ENCODE results near the gene MDH2.
"Not testable (repeated sequence)": the region's sequence is repeated elsewhere in the genome, so short reads cannot be mapped to it uniquely, and the experiment has no call there.

Gene MDH2

DNA sequence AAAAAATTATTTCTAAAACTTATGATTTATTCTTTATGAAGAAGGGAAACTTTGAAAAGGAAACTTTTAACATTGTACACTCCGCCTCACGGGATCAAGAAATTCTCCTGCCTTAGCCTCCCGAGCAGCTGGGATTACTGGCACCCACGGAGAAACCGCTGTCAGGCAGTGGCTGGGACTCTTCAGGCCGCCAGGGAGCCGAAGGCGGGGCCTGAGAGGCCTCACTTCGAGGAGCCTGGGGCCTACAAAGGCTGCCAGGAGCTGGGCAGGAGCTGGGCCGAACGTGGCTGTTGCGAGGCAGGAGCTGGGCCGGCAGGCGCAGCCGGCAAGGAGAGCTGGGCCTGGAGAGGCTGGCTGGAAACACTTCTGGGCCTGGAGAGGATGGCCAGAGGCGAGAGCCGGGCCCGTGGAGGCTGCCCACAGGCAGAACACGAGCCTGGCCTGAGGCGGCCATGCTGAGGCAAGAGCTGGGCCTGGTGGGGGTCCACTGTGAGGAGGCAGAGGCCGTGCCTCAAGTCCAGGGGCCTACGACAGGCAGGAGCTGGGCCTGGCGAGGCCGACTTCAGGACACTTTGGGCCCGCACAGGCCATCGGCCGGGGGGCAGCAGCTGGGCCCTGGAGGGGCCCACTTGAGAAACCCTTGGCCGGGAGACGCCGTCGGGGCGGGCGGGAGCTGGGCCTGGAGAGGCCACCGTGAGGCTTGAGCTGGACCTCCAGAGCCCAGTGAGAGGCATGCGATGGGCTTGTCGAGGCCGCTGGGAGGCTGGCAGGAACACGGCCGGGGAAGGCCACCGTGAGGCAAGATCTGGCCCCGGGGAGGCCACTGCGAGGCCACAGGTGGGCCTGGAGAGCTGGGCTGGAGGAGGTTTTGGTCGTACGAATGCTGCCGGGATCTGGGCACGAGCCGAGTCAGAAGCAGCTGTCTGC is 23.7 kb downstream of the MDH2 start:
- DNase-seq (ENCODE audit: low spot score), result no peak

- no peak for DNase-seq (ENCODE audit: low spot score)
Measured at GRCh38 chr7:76072243-76073148, 24.6 kb downstream of the MDH2 start.

- no peak for DNase-seq (ENCODE audit: low spot score)
Measured at GRCh38 chr7:76073335-76073990, 25.6 kb downstream of the MDH2 start.

GRCh38 chr7:76074306-76074971 is 26.5 kb downstream of the MDH2 start:
- no peak for DNase-seq (ENCODE audit: low spot score)

- no peak for DNase-seq (ENCODE audit: low spot score)
Measured at GRCh38 chr7:76074972-76075370, 27.1 kb downstream of the MDH2 start.

- no peak for DNase-seq (ENCODE audit: low spot score)
Measured at GRCh38 chr7:76076995-76077394, 29.1 kb downstream of the MDH2 start.

DNA sequence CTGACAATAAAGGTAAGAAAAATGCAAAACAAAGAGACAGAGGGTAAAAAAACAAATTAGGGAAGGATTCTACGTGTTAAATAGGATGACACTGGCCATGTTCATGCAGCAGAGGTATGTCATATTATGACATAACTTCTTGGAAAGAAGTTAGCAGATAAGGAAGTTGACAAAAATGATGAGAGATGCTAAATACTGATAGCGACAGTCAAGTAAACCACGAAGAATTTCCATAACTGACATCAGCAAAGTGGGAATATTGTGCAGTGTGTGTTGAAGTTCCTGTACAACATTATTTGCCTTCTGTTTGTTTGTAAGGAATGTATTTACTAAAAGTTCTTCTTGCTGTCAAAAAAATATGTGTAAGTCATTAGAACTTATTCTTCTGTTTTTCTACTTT is 29.5 kb downstream of the MDH2 start:
- DNase-seq (ENCODE audit: low spot score), result no peak

- DNase-seq (ENCODE audit: low spot score), result no peak
Measured at GRCh38 chr7:76080204-76080603, 32.3 kb downstream of the MDH2 start.

DNA sequence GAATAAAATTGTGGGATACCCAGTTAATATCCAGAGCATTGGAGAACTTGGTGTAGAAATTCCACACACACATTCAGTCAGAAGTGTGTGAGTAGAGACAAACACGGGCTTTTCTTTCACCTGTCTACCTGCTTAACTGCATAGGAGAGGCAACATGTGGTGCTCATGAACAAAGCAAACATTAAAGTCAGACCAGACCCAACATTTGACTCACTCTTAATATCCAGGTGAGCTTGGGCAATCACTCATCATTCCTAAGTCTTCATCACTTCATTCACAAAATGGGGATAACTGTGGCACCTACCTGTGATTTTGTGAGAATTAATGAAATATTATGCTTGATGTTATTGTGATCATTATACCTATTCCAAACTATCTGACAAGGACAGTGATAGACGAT is 36.2 kb downstream of the MDH2 start:
- DNase-seq (ENCODE audit: low spot score), result not testable (repeated sequence)

GRCh38 chr7:76086070-76086469 is 38.2 kb downstream of the MDH2 start:
- no peak for DNase-seq (ENCODE audit: low spot score)

- DNase-seq (ENCODE audit: low spot score), result not testable (repeated sequence)
Measured at GRCh38 chr7:76087362-76087791, 39.5 kb downstream of the MDH2 start.

GRCh38 chr7:76089865-76090475 is 42.1 kb downstream of the MDH2 start:
- DNase-seq (ENCODE audit: low spot score), result no peak

- DNase-seq (ENCODE audit: low spot score), result no peak
Measured at GRCh38 chr7:76091506-76091905, 43.6 kb downstream of the MDH2 start.

- DNase-seq (ENCODE audit: low spot score), result not testable (repeated sequence)
Measured at GRCh38 chr7:76093531-76093930, 45.6 kb downstream of the MDH2 start.

DNA sequence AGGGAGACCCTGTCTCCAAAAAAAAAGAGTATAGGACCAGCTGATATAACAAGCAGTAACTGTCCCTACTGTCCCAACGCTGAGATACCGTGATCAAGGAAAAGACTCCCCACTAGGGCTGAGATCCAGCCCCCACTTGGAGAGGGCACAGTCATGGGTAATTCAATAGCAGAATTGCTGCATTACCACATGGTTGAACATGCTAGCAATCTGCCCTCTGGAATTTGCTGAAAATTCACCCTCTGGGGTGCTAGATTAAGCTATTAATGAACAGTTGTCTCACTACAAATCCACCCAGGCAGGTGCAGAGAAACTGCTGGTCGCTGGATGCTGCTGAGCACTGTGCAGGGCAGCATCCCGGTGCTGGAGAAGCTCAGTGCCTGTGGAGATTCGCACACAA is 46.4 kb downstream of the MDH2 start:
- DNase-seq (ENCODE audit: low spot score), result not testable (repeated sequence)

DNA sequence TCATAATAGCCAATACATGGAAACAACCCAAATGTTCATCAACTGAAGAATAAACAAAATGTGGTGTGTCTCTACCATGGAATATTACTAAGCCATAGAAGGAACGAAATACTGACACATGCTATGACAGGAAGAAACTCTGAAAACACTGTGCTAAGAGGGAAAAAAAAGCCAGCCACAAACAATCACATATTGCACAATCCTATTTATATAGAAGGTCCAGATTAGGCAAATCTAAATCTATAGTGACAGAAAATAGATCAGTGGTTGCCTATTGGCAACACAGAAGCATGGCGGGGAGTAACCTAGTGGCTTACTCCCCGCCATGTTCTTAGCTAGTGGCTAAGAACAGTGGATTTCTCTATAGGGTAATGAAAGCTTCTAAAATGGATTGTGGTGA is 48.0 kb downstream of the MDH2 start:
- DNase-seq (ENCODE audit: low spot score), result no peak

GRCh38 chr7:76101693-76102437 is 54.0 kb downstream of the MDH2 start:
- not testable (repeated sequence) for DNase-seq (ENCODE audit: low spot score)

DNA sequence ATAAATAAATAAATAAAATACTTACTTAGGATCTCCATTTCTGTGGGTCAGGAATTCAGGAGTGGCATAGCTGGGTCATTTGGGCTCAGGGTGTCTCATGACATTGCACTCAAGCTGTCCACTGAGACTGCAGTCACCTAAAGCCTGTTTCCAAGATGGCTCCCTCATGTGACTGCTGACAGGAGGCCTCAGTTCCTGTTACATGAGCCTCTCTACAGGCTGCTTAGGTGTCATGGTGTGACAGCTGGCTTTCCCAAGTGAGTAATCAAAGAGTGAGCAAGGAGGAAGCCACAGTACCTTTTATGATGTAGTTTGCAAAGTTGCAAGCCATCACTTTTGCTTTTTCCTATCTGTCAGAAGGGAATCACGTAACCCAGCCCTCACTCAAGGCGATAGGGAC is 55.9 kb downstream of the MDH2 start:
- DNase-seq (ENCODE audit: low spot score), result not testable (repeated sequence)

DNA sequence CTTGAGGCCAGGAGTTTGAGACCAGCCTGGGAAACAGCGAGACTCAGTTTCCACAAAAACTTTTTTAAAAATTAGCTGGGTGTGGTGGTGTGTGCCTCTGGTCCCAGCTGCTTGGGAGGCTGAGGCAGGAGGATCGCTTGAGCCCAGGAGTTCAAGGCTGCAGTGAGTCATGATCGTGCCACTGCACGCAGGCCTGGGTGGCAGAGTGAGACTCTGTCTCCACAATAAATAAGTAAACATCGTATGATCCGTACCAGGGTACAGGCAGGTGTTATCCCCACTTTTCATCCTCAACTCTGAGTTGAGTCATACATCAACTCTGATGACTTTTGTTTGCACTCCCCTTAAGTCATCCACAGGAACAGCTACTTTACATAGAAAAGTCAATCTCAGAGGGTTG is 58.2 kb downstream of the MDH2 start:
- DNase-seq (ENCODE audit: low spot score), result not testable (repeated sequence)

DNA sequence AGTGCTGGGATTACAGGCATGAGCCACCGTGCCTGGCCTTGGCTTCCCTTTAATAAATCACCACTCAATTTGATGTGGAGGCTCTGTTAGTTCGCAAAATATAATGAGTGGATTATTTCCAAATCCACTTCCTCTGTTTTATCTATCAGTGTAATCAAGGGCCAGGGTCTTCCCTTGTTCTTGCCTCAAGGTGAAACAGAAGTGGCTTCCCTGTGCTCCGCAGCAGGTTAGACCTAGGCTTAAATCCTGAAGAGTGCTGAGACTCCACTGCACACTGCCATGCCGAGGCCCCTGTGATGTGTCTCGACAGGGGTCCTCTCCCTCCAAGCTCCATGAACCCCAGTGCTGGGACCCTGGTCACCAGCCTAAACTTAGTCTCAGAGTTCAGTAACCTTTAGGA is 59.0 kb downstream of the MDH2 start:
- DNase-seq (ENCODE audit: low spot score), result no peak

All from HuH-7 (cell line).